ENCODE measurements around the gene GABBR2.

GABBR2 gene

GRCh38 chr9:98402019-98402840 lies 306.5 kb downstream of the GABBR2 start:
- no peak for DNase-seq (ENCODE audit: low read depth in 2 of 2)

- no peak for DNase-seq (ENCODE audit: low read depth in 2 of 2)
Measured at GRCh38 chr9:98401140-98402018, 307.4 kb downstream of the GABBR2 start.

- DNase-seq (ENCODE audit: low read depth in 2 of 2): no peak
Measured at GRCh38 chr9:98399950-98400683, 308.6 kb downstream of the GABBR2 start.

GRCh38 chr9:98396656-98397055 lies 312.1 kb downstream of the GABBR2 start:
- no peak for DNase-seq (ENCODE audit: low read depth in 2 of 2)

- no peak for DNase-seq (ENCODE audit: low read depth in 2 of 2)
Measured at GRCh38 chr9:98396236-98396635, 312.5 kb downstream of the GABBR2 start.

- no peak for DNase-seq (ENCODE audit: low read depth in 2 of 2)
Measured at GRCh38 chr9:98391867-98392266, 316.9 kb downstream of the GABBR2 start.

- no peak for DNase-seq (ENCODE audit: low read depth in 2 of 2)
Measured at GRCh38 chr9:98391406-98391805, 317.3 kb downstream of the GABBR2 start.

GRCh38 chr9:98385751-98386150 lies 323.0 kb downstream of the GABBR2 start:
- DNase-seq (ENCODE audit: low read depth in 2 of 2): no peak

GRCh38 chr9:98383758-98384157 lies 325.0 kb downstream of the GABBR2 start:
- no peak for DNase-seq (ENCODE audit: low read depth in 2 of 2)

GRCh38 chr9:98381311-98382103 lies 327.2 kb downstream of the GABBR2 start:
- DNase-seq (ENCODE audit: low read depth in 2 of 2): no peak

GRCh38 chr9:98380065-98380681 lies 328.6 kb downstream of the GABBR2 start:
- no peak for DNase-seq (ENCODE audit: low read depth in 2 of 2)

GRCh38 chr9:98379572-98379971 lies 329.2 kb downstream of the GABBR2 start:
- no peak for DNase-seq (ENCODE audit: low read depth in 2 of 2)

GRCh38 chr9:98378794-98379193 lies 329.9 kb downstream of the GABBR2 start:
- no peak for DNase-seq (ENCODE audit: low read depth in 2 of 2)

GRCh38 chr9:98378206-98378780 lies 330.4 kb downstream of the GABBR2 start:
- no peak for DNase-seq (ENCODE audit: low read depth in 2 of 2)

GRCh38 chr9:98375138-98375726 lies 333.5 kb downstream of the GABBR2 start:
- no peak for DNase-seq (ENCODE audit: low read depth in 2 of 2)

GRCh38 chr9:98374385-98375051 lies 334.2 kb downstream of the GABBR2 start:
- no peak for DNase-seq (ENCODE audit: low read depth in 2 of 2)

- DNase-seq (ENCODE audit: low read depth in 2 of 2): no peak
Measured at GRCh38 chr9:98373609-98374008, 335.1 kb downstream of the GABBR2 start.

GRCh38 chr9:98372077-98372836 lies 336.5 kb downstream of the GABBR2 start:
- no peak for DNase-seq (ENCODE audit: low read depth in 2 of 2)

- DNase-seq (ENCODE audit: low read depth in 2 of 2): no peak
Measured at GRCh38 chr9:98370976-98371315, 337.8 kb downstream of the GABBR2 start.
